GM12878 (cell line): ENCODE data around the gene GXYLT1. TPM values are rescaled to one million over a fixed set of nuclear protein-coding genes. Genes with fewer than 3 reads are reported as not detected.
"Not testable (repeated sequence)": the region's sequence is repeated elsewhere in the genome, so short reads cannot be mapped to it uniquely, and the experiment has no call there.

Experiments used
- ATAC-seq: fragments of 200-7000 bp; cut with Tn5 transposase; 3 replicates; pipeline ENCODE4 v1.9.1; 2020; ENCODE audit warnings: mild to moderate bottlenecking, moderate library complexity
- BruUV-seq: library from RNA; stranded (reverse); fragments of 400-500 nt; replicated peaks from 2 replicates; lab custom pipeline; 2021; lab: Mats Ljungman, UMichigan
- CTCF ChIA-PET: fragments of 300-600 bp; sonication (Branson Sonifier 250); formaldehyde crosslinking; extraction: SDS; loops from one replicate; lab custom pipeline; 2021; ENCODE audit warnings: inconsistent platforms; lab: Yijun Ruan, JAX
- POLR2A ChIA-PET: fragments of 350-600 bp; formaldehyde crosslinking; extraction: SDS; loops from one replicate; lab custom pipeline; 2021; ENCODE audit warnings: inconsistent platforms; lab: Charles Lee
- RAD21 ChIA-PET: fragments of 300-600 bp; sonication (Branson Sonifier 250); formaldehyde crosslinking; loops from one replicate; lab custom pipeline; 2023; ENCODE audit warnings: antibody characterized with exemption; ENCODE audit not compliant: unreplicated experiment; lab: Charles Lee
- SMC1A ChIA-PET: fragments of 300-600 bp; sonication (Branson Sonifier 250); formaldehyde crosslinking; loops from one replicate; lab custom pipeline; 2023; ENCODE audit not compliant: unreplicated experiment, uncharacterized antibody; lab: Charles Lee
- DNase-seq: peaks from one replicate; pipeline ENCODE4 v3.0.0-alpha.2; 2011; ENCODE audit warnings: low read depth, low spot score
- FAIRE-seq: peaks from 3 replicates; lab custom pipeline; 2011; peaks lifted over from hg19 to GRCh38; lab: Jason Lieb, UNC
- H2AFZ ChIP-seq: 2 replicates; pipeline ENCODE4 v1.6.0; 2011; ENCODE audit warnings: low read depth, low read length, control low read depth; ENCODE audit not compliant: control insufficient read depth
- H3K27ac ChIP-seq: 2 replicates; pipeline ENCODE4 v1.5.1; 2011; ENCODE audit warnings: control low read depth; ENCODE audit not compliant: control insufficient read depth, insufficient read depth
- H3K27me3 ChIP-seq, 2 experiments: replicated peaks in 1 of 2; 2 replicates each; pipeline versions ENCODE4 v1.6.0 to v1.6.1; 2011; ENCODE audit warnings: low read length in 1 of 2; ENCODE audit not compliant: control insufficient read depth in 2 of 2, insufficient read depth in 2 of 2
- H3K36me3 ChIP-seq, 2 experiments: 2 replicates each; pipeline ENCODE4 v1.5.1; 2011; ENCODE audit warnings: low read length in 1 of 2; ENCODE audit not compliant: control insufficient read depth in 2 of 2, insufficient read depth in 2 of 2
- H3K4me1 ChIP-seq: 2 replicates; pipeline ENCODE4 v1.6.1; 2011; ENCODE audit warnings: mild to moderate bottlenecking, low read length, moderate library complexity, mixed read lengths; ENCODE audit not compliant: control insufficient read depth, insufficient read depth
- H3K4me2 ChIP-seq: 2 replicates; pipeline ENCODE4 v1.6.0; 2011; ENCODE audit warnings: control low read depth; ENCODE audit not compliant: control insufficient read depth, insufficient read depth
- H3K4me3 ChIP-seq: fragments of 200-600 bp; sonication (generic); 2 replicates; pipeline ENCODE4 v1.5.1; 2016
- H3K79me2 ChIP-seq: 2 replicates; pipeline ENCODE4 v1.6.0; 2011; ENCODE audit warnings: low read length; ENCODE audit not compliant: control insufficient read depth, insufficient read depth
- H3K9ac ChIP-seq: 2 replicates; pipeline ENCODE4 v1.8.0; 2011; ENCODE audit warnings: low read length, control low read depth, mixed read lengths; ENCODE audit not compliant: control insufficient read depth, insufficient read depth
- H3K9me3 ChIP-seq: replicated peaks from 3 replicates; pipeline ENCODE4 v1.5.1; 2011; ENCODE audit warnings: mild to moderate bottlenecking, low read length; ENCODE audit not compliant: control insufficient read depth, insufficient read depth
- H4K20me1 ChIP-seq: 2 replicates; pipeline ENCODE4 v1.6.0; 2011; ENCODE audit not compliant: control insufficient read depth, insufficient read depth
- BMI1 ChIP-seq: fragments of 450-650 bp; IDR thresholded peaks from 2 replicates; pipeline ENCODE4 v1.6.1; 2016; ENCODE audit warnings: mild to moderate bottlenecking, moderate library complexity, borderline replicate concordance
- JUNB ChIP-seq: IDR thresholded peaks from 2 replicates; pipeline ENCODE4 v1.6.1; 2016; ENCODE audit warnings: antibody characterized with exemption, mild to moderate bottlenecking
- MTA3 ChIP-seq: IDR thresholded peaks from 2 replicates; pipeline ENCODE4 v1.6.1; 2012; ENCODE audit warnings: low read length, inconsistent platforms, borderline replicate concordance
- RBBP5 ChIP-seq: fragments of 200-600 bp; sonication (generic); conservative IDR thresholded peaks from 2 replicates; pipeline ENCODE4 v1.6.1; 2016
- SKIL ChIP-seq: fragments of 450-650 bp; IDR thresholded peaks from 2 replicates; pipeline ENCODE4 v1.6.1; 2017; ENCODE audit warnings: mild to moderate bottlenecking, low read depth, inconsistent platforms; ENCODE audit not compliant: poor library complexity, severe bottlenecking
- TARDBP ChIP-seq: IDR thresholded peaks from 2 replicates; pipeline ENCODE4 v1.6.1; 2016; ENCODE audit warnings: borderline replicate concordance
- ZBTB11 ChIP-seq: fragments of 450-650 bp; formaldehyde crosslinking; IDR thresholded peaks from 2 replicates; pipeline ENCODE4 v1.5.0; 2022; ENCODE audit warnings: mild to moderate bottlenecking, missing genetic modification characterization
- WGBS: methylation state at CpG from one replicate; pipeline ENCODE4 v1.1.6; 2016; ENCODE audit warnings: low lambda C conversion rate; ENCODE audit not compliant: insufficient replicate concordance, insufficient coverage; ENCODE audit errors: missing lambda C conversion rate; 5-methylcytosine and 5-hydroxymethylcytosine counted together
- in situ Hi-C: fragments of 300-500 bp; cut with MboI; formaldehyde crosslinking; loops from 9 replicates; pipeline ENCODE4 v1.14.3; 2018; ENCODE audit warnings: mixed read lengths
- intact Hi-C: fragments of 100-400 bp; cut with micrococcal nuclease; formaldehyde crosslinking; loops from one replicate; pipeline ENCODE4 v1.14.2; 2022; ENCODE audit not compliant: unreplicated experiment
- polyA plus RNA-seq, 11 experiments: library from polyadenylated mRNA; depleted of rRNA in 4 of 11; unstranded in 6 of 11; stranded (reverse) in 5 of 11; fragments of >200 nt; fragmentation: Nextera tagmentation in 4 of 11; fragmentation: Illumina TruSeq in 1 of 11; extraction: Ambion mirVana in 4 of 11; extraction: Trizol in 1 of 11; gene quantifications; 1 replicate in 1 of 11; 2 replicates in 10 of 11; pipeline versions ENCODE4 v1.2.1 to v1.2.3, GENCODE V29; 2011 to 2016; ENCODE audit warnings: inconsistent platforms in 2 of 11, missing spikeins in 2 of 11, low read depth in 1 of 11
- total RNA-seq, 4 experiments: library from RNA; depleted of rRNA in 3 of 4; stranded (reverse); fragments of >200 nt in 3 of 4; fragmentation: Illumina TruSeq in 1 of 4; extraction: Trizol in 1 of 4; gene quantifications; 2 replicates each; pipeline versions ENCODE4 v1.2.1 to v1.2.3, GENCODE V29; 2013 to 2021

GXYLT1 gene
- total and polyA plus RNA-seq, 10 of the 15 experiments (the other 5 are each of a cell fraction or from before 2014, with no cell fraction given): 2.3 to 14.9 (median 8.9) TPM

GRCh38 chr12:42053456-42053855, 91.2 kb downstream of the GXYLT1 start (continued):
- TF ChIP-seq SKIL (no peak), JUNB (no peak)

GRCh38 chr12:42048980-42049379, 95.7 kb downstream of the GXYLT1 start:
- H3K4me1 ChIP-seq, FAIRE-seq, DNase-seq, H3K27ac ChIP-seq, POLR2A ChIA-PET, H3K9me3 ChIP-seq, H3K27me3 ChIP-seq, H3K4me2 ChIP-seq, in situ Hi-C loops, H3K79me2 ChIP-seq, BruUV-seq, H3K4me3 ChIP-seq, intact Hi-C loops, H4K20me1 ChIP-seq, ATAC-seq, H3K36me3 ChIP-seq, H2AFZ ChIP-seq, H3K9ac ChIP-seq, RAD21 ChIA-PET: not testable (repeated sequence)
- SMC1A ChIA-PET: interaction anchor here (0.6 kb wide), 1 partner anchor 1103 kb away, joined by 3 read pairs; no protein-coding TSS in a partner anchor
- WGBS: 59% methylated on average over 8 of the region's 8 CpGs
- CTCF ChIA-PET: interaction anchor here (1.0 kb wide), 1 partner anchor 11 kb away, joined by 3 read pairs; no protein-coding TSS in a partner anchor

- no peaks in the 10 kb centered on the region for H3K36me3 ChIP-seq
- RAD21 ChIA-PET: no interaction called here
- DNase-seq (no peak), ATAC-seq (no peak), FAIRE-seq (no peak)
- H2AFZ ChIP-seq: no peak overlapping the region
- no TSS peak for BruUV-seq
- intact Hi-C loops (no loop called here), in situ Hi-C loops (no loop called here)
- no peaks in the 10 kb centered on the region; a peak in 1 of 4 replicates for H3K27me3 ChIP-seq
- POLR2A ChIA-PET: no interaction called here
- no peaks in the 10 kb centered on the region for H4K20me1 ChIP-seq
- no peaks in the 10 kb centered on the region for H3K79me2 ChIP-seq
- no peak overlapping the region for H3K4me3 ChIP-seq
- CTCF ChIA-PET: interaction anchor here (0.6 kb wide), 1 partner anchor 18 kb away, joined by 3 read pairs; no protein-coding TSS in a partner anchor
- H3K9me3 ChIP-seq: no peaks in the 10 kb centered on the region
- H3K27ac ChIP-seq: no peak overlapping the region
- H3K9ac ChIP-seq: no peak overlapping the region
- H3K4me2 ChIP-seq: no peak overlapping the region
- SMC1A ChIA-PET: interaction anchor here (1.2 kb wide), 1 partner anchor 16 kb away, joined by 3 read pairs; no protein-coding TSS in a partner anchor
- TF ChIP-seq MTA3 (no peak), TARDBP (no peak), RBBP5 (no peak), ZBTB11 (CRISPR knock-in tag) (no peak), BMI1 (no peak)
- TF ChIP-seq, all 136 proteins: peak for 0
- H3K4me1 ChIP-seq: no peaks in the 10 kb centered on the region
Observed at GRCh38 chr12:42039577-42039976, 105.1 kb downstream of the GXYLT1 start.
